H1 (cell line): ENCODE data around the gene ATP1B3.

Source experiments
- CBX8 ChIP-seq: fragments of 300-800, 300-1000 bp; sonication (generic); IDR thresholded peaks from 2 replicates; pipeline ENCODE4 v1.7.1; 2016; ENCODE audit warnings: low read depth, low read length, borderline replicate concordance
- EZH2 ChIP-seq: fragments of 200-600 bp; sonication (generic); IDR thresholded peaks from 2 replicates; pipeline ENCODE4 v1.7.1; 2012; ENCODE audit warnings: low read depth, mild to moderate bottlenecking, moderate library complexity, low read length, inconsistent platforms; ENCODE audit not compliant: severe bottlenecking
- POLR2AphosphoS5 ChIP-seq: IDR thresholded peaks from 2 replicates; pipeline ENCODE4 v1.6.1; 2011; ENCODE audit warnings: low read depth, low read length
- TF ChIP-seq, protein P1 (sequence below), 3 experiments: IDR thresholded peaks; 1 replicate in 2 of 3; 2 replicates in 1 of 3; pipeline versions ENCODE4 v1.5.1 to v1.6.1; 2011; ENCODE audit warnings: low read length in 3 of 3, mild to moderate bottlenecking in 3 of 3, inconsistent platforms in 2 of 3, low read depth in 1 of 3, moderate library complexity in 1 of 3; ENCODE audit not compliant: insufficient read depth in 1 of 3; ENCODE audit errors: control extremely low read depth in 1 of 3
- TF ChIP-seq, protein P2 (sequence below): IDR thresholded peaks from 2 replicates; pipeline ENCODE4 v1.6.1; 2012; ENCODE audit warnings: low read length, inconsistent platforms
- TF ChIP-seq, protein P3 (sequence below): IDR thresholded peaks from 2 replicates; pipeline ENCODE4 v1.6.1; 2011; ENCODE audit warnings: low read depth, mild to moderate bottlenecking, low read length; ENCODE audit not compliant: insufficient read depth

DNA sequence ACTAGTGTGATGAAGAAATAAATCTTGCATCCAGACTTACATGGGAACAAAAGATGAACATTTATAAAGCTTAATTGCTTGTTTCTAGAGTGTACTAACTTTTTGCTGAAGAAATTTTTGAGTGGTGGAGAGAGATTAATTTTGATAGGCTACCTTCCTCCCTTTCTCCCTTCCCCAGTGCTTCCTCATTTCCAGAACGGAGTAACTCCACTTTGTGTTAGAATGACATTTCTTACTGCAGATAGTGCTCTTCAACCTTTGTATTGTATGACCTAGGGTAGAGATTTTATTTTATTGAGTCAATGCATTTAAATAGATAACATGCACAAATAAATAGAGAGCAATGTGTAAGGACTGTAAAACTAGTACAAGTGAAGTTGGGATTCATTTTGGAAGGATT lies 1.9 kb downstream of the ATP1B3 start:
- TF ChIP-seq, protein P1, sequence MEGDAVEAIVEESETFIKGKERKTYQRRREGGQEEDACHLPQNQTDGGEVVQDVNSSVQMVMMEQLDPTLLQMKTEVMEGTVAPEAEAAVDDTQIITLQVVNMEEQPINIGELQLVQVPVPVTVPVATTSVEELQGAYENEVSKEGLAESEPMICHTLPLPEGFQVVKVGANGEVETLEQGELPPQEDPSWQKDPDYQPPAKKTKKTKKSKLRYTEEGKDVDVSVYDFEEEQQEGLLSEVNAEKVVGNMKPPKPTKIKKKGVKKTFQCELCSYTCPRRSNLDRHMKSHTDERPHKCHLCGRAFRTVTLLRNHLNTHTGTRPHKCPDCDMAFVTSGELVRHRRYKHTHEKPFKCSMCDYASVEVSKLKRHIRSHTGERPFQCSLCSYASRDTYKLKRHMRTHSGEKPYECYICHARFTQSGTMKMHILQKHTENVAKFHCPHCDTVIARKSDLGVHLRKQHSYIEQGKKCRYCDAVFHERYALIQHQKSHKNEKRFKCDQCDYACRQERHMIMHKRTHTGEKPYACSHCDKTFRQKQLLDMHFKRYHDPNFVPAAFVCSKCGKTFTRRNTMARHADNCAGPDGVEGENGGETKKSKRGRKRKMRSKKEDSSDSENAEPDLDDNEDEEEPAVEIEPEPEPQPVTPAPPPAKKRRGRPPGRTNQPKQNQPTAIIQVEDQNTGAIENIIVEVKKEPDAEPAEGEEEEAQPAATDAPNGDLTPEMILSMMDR (IDR thresholded peaks at IDR 0.05; ENCODE audit: control extremely low read depth in 1 of 3, insufficient read depth in 1 of 3, low read depth in 1 of 3, low read length in 3 of 3), result no peak
- TF ChIP-seq POLR2AphosphoS5 (no peak), EZH2 (no peak), CBX8 (no peak)
- TF ChIP-seq, protein P2, sequence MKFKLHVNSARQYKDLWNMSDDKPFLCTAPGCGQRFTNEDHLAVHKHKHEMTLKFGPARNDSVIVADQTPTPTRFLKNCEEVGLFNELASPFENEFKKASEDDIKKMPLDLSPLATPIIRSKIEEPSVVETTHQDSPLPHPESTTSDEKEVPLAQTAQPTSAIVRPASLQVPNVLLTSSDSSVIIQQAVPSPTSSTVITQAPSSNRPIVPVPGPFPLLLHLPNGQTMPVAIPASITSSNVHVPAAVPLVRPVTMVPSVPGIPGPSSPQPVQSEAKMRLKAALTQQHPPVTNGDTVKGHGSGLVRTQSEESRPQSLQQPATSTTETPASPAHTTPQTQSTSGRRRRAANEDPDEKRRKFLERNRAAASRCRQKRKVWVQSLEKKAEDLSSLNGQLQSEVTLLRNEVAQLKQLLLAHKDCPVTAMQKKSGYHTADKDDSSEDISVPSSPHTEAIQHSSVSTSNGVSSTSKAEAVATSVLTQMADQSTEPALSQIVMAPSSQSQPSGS, result no peak
- TF ChIP-seq, protein P3, sequence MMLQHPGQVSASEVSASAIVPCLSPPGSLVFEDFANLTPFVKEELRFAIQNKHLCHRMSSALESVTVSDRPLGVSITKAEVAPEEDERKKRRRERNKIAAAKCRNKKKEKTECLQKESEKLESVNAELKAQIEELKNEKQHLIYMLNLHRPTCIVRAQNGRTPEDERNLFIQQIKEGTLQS, result no peak
